ENCODE data around the gene SUSD5. TPM values are rescaled to one million over a fixed set of nuclear protein-coding genes. Genes with fewer than 3 reads are reported as not detected.

Gene SUSD5
- total RNA-seq, 4 donors from 2014 or later, result 2.6 to 11.8 (median 6.9) TPM

GRCh38 chr3:33131331-33132018 lies 87.1 kb downstream of the SUSD5 start:
- no peaks in the 10 kb centered on the region for H3K9me3 ChIP-seq
- H3K27ac ChIP-seq, result no peak overlapping the region
- no peak overlapping the region for H3K4me3 ChIP-seq
- H3K36me3 ChIP-seq, result no peaks in the 10 kb centered on the region
- peak in 1 of 2 donors; percentile 36 for DNase-seq
- H3K4me1 ChIP-seq, result no peaks in the 10 kb centered on the region
- H3K27me3 ChIP-seq, result no peaks in the 10 kb centered on the region
- intact Hi-C loops (cut with DNase I; ENCODE audit: low total_unique reads), result no loop called here
- TF ChIP-seq CTCF (IDR thresholded peaks at IDR 0.05) (peak; percentile 47 to 71 (median 64)), POLR2A (IDR thresholded peaks at IDR 0.05) (no peak)

DNA sequence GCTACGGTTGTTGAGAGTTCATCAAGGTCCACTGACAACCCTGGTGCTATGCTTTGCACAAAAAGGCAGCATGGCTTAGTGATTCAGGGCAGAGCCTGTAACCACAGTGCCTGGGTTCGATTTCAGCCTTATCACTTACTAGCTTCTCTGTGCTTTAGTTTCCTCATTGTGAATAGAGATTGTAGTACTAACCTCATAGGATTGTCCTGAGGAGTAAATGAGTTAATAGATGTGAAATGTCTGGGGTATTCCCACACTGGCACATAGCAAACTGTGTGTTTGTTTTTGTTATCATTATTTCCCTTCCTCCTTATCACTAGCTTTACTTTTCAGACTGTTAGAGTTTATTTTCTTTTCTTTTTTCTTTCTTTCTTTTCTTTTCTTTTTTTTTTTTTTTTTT lies 88.5 kb downstream of the SUSD5 start:
- no peak for TF ChIP-seq CTCF (IDR thresholded peaks at IDR 0.05)
- TF ChIP-seq POLR2A (IDR thresholded peaks at IDR 0.05), result no peak
- no peaks in the 10 kb centered on the region for H3K36me3 ChIP-seq

GRCh38 chr3:33128706-33129105 lies 89.9 kb downstream of the SUSD5 start:
- intact Hi-C loops (cut with DNase I; ENCODE audit: low total_unique reads), result no loop called here
- H3K27ac ChIP-seq, result no peak overlapping the region
- H3K36me3 ChIP-seq, result no peaks in the 10 kb centered on the region
- no peak overlapping the region for H3K4me3 ChIP-seq
- no peak for DNase-seq
- H3K9me3 ChIP-seq, result no peaks in the 10 kb centered on the region
- no peaks in the 10 kb centered on the region for H3K4me1 ChIP-seq
- H3K27me3 ChIP-seq, result no peaks in the 10 kb centered on the region
- no peak for TF ChIP-seq POLR2A (IDR thresholded peaks at IDR 0.05)
- no peak for TF ChIP-seq CTCF (IDR thresholded peaks at IDR 0.05)

More for the DNA sequence above, 88.5 kb downstream of the SUSD5 start:
- Histone ChIP-seq H3K27me3 (no peaks in the 10 kb centered on the region), H3K27ac (no peak overlapping the region), H3K4me1 (no peaks in the 10 kb centered on the region), H3K9me3 (no peaks in the 10 kb centered on the region), H3K4me3 (no peak overlapping the region)
- no peak for DNase-seq
- intact Hi-C loops (cut with DNase I; ENCODE audit: low total_unique reads), result no loop called here

- no peak for DNase-seq
- no peaks in the 10 kb centered on the region for H3K4me1 ChIP-seq
- no peaks in the 10 kb centered on the region for H3K36me3 ChIP-seq
- intact Hi-C loops (cut with DNase I; ENCODE audit: low total_unique reads), result no loop called here
- no peak overlapping the region for H3K27ac ChIP-seq
- no peaks in the 10 kb centered on the region for H3K9me3 ChIP-seq
- TF ChIP-seq CTCF (IDR thresholded peaks at IDR 0.05), result no peak
- TF ChIP-seq POLR2A (IDR thresholded peaks at IDR 0.05), result no peak
- H3K4me3 ChIP-seq, result no peak overlapping the region
- no peaks in the 10 kb centered on the region for H3K27me3 ChIP-seq
Observed at GRCh38 chr3:33125840-33126239, 92.8 kb downstream of the SUSD5 start.

DNA sequence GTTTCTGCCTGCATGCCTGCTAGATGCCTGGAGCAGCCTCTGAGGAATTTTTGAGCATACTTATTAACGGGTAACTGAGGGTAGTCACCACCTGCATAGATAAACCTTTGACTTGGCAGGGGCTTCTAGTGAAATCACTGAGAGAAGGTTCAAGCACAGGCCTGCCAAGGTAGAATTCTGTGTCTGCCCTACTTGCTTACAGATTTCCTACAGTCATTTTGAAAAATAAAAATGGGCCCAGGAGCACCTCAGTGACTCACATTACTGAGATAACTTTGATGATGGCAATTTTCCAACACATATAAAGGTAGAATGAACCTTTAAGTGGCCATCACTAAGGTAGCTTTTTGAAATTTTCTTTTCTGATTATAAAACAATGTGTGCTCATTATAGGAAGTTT lies 94.0 kb downstream of the SUSD5 start:
- no peak for TF ChIP-seq CTCF (IDR thresholded peaks at IDR 0.05)
- TF ChIP-seq POLR2A (IDR thresholded peaks at IDR 0.05), result no peak
- H3K36me3 ChIP-seq, result no peaks in the 10 kb centered on the region
- no peak overlapping the region for H3K27ac ChIP-seq
- intact Hi-C loops (cut with DNase I; ENCODE audit: low total_unique reads), result no loop called here
- H3K4me1 ChIP-seq, result no peaks in the 10 kb centered on the region
- no peak overlapping the region for H3K4me3 ChIP-seq
- DNase-seq, result no peak
- H3K9me3 ChIP-seq, result no peaks in the 10 kb centered on the region
- H3K27me3 ChIP-seq, result no peaks in the 10 kb centered on the region

Measured in uterus (tissue), 4 donors.